ENCODE measurements around the gene CLIC3. TPM values are rescaled to one million over a fixed set of nuclear protein-coding genes. Genes with fewer than 3 reads are reported as not detected.

The CLIC3 gene, protein sequence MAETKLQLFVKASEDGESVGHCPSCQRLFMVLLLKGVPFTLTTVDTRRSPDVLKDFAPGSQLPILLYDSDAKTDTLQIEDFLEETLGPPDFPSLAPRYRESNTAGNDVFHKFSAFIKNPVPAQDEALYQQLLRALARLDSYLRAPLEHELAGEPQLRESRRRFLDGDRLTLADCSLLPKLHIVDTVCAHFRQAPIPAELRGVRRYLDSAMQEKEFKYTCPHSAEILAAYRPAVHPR
- total RNA-seq: 328 and 397 TPM in 2 replicates

DNA sequence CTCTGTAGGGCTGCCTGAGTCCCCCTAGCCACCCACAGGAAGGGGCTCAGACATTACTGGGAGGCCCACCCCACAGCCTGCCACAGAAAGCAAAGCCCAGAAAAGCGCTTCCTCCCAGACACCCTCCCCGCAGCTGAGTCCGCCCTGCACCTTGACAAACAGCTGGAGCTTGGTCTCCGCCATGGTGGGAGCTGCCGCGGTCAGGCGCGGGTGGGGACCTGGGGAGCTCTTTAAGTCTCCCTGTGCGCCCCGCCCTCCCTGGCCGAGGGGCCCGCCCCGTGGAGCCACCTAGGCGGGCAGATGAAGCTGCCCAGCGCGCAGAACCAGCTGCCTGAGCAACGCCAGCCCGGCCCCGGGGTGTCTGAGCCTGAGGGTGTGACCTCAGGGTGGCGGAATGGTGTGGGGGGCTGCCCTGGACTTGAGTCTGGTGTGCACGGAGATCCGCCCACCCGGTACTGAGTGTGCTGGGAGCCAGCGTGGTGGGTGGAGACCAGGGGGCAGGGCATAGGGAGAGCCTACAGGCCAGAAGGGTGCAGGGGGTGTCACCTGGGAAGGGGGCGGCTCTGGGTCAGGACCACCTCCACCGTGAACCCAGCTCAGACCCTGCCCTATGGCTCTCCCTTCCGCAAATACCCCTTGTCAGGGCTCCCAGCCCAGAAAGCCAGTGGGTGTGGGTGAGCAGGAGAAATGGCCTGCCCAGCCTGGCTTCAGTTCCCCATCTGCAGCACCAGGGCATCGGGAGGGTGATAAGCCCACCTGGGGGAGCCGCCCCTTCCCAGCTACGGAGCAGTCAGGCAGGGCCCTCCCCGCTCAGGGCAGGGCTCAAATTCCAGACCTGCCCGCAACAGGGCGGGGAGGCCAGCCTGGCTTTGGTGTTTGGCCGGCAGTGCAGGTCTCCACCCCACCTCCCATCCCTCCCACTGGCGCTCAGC lies at the start of gene CLIC3:
TSS of gene CLIC3 (minus strand) at position 208 of the 932 bp plus-strand sequence. CDS start at position 183, 25 bp downstream.

DNA sequence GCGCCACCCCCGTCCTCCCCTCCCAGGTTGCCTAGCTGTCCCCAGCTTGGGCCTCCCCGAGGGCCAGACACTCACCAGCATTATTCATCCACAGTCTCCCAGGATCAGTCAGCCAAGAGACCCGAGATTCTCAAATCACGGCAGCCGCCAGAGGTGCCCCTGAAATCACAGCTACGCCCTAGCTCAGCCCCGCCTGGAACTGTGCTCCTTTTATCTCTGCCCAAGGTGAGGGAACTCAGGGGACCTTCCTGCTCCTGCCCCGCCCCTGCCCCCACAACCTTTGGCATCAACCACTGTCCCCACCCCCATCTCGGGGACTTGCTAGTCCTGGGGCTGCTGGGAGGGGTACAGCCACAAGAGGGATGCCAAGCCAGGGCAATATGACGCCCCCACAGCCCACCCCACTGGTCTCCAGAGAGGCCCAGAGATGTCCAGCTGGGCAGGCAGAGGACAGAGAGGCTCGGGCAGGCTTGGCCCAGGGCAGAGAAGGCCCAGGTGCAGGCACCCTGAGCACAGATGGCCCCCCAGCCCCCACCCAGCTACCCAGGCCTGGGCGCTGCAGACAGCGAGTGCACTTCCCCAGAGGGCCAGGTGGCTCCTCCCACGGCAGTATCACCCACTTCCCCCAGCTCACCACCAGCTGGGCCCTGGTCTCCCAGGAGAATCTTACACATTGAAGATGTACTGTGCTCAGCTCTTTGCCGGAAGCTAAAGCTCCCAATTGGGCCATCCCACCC lies 35.7 kb upstream of the CLIC3 start, which contains the start of gene FUT7:
TSS of gene FUT7 (minus strand) at position 185 of the 737 bp plus-strand sequence. CDS start at position 88, 97 bp downstream.

DNA sequence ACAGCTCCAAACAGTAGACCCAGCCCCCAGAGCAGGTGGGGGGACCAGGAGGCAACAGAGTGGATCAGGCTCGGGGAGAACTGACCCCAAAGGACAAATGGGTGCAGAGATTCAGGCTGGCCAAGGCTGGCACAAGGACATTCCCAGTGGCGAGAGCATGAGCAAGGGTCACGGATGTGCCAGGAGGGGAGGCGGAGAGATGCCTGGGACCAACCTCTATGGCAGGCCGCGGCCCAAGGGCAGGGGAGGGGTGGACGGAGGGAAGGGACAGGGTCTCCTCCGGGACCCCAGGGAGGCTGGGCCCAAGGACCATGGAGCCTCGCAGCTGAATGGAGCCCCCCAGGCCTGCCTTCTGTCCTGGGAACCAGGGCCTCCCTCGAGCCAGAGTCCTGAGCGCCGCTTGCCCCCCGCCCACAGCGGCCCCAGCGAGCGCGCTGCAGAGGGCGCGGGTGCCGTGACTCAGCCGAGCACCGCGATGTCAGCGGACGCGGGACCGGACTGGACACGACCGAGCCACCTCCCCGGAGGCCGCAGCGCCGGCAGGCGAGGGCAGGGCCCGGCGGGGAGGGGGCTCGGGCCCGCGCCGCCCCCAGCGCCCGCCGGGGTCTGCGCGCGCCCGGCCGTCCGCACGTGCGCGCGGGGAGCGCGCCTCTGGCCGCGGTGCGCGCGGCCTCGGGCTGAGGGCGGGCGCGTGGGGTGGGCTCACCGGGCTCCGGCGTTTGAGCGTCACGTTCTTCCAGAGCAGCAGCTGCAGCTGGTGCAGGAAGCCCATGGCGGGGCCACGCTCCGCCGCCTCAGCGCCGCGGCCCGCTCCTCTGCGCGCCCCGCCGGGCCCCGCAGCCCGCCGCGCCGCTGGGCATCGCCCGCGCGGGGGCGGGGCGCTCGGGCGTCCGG lies 31.2 kb upstream of the CLIC3 start, which contains the start of gene ABCA2:
TSS of gene ABCA2 (minus strand) at position 869 of the 894 bp plus-strand sequence. CDS start at position 772, 97 bp downstream.

DNA sequence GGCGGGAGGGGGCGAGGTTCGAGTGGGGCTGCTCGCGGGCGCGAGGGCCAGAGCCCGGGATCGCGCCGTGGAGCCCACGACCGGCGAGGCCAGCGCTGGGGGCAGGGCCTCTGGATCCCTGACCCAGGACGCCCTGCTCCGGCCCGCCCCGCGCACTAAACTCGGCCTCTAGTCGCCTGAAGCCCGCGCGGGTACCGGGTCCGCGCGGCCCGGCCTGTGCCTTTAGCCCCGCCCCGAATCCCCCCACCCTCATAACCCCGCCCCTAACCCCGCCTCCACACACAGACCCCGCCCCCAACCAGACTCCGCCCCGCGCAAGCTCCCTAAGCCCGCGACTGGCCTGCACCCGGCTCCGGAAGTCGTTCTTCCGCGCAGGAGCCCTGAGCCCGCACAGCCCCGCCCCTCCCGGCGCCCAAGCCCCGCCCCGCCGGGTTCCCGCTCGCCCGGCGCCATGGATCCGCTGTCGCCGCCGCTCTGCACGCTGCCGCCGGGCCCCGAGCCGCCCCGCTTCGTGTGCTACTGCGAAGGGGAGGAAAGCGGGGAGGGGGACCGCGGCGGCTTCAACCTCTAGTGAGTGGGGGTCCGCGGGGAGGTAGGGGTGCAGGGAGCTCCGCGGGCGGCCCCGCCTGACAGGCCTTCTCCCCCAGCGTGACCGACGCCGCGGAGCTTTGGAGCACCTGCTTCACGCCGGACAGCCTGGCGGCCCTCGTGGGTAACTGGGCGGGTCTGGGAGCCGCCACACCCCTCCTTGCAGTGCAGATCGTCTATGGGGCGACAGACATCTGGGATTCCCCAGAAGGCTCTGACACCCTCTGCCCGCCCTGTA lies 4.2 kb downstream of the CLIC3 start, which contains the start of gene PAXX:
TSS of gene PAXX (plus strand) at position 430 of the 826 bp plus-strand sequence. CDS start at position 452, 22 bp downstream.

DNA sequence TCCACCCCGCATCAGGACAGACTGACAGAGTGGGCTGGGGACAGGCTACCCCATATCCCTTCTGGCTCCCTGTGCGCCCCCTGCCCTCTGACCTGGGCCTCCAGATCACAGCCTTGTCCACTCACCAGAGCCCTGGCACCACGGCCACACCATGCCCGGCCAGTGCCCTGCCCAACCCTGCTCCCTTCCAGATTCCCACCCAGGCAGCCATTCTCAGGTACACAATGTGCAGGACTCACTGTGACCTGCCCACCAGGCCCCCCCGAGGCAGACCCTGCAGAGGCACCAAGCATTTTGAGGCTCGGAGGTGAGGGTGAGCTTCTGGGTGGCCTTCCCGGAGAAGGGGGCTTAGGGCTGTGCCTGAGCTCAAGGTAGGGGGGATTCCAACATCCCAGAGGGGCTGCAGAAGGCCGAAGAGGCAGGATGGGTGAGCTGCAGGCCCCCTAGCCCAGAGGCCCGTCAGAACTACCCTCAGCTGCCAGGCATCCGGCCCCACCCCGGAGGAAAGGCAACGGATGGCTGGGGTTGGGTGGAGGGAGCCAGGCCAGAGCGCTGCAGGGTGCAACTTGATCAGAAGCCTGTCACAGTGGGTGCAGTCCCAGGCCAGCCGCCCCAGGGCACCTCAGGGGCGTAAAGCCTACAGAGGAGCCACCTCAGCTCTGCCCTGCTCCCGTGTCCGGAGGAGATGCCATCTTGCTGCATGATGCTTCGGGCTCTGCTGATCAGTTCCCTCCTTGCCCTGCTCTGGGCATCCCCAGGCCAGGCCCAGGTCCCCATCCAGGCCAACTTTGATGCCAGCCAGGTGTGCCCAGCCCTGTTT lies 13.9 kb downstream of the CLIC3 start, which contains the start of gene LCNL1:
TSS of gene LCNL1 (plus strand) at position 762 of the 820 bp plus-strand sequence. CDS start 594 bp downstream, outside the sequence.

DNA sequence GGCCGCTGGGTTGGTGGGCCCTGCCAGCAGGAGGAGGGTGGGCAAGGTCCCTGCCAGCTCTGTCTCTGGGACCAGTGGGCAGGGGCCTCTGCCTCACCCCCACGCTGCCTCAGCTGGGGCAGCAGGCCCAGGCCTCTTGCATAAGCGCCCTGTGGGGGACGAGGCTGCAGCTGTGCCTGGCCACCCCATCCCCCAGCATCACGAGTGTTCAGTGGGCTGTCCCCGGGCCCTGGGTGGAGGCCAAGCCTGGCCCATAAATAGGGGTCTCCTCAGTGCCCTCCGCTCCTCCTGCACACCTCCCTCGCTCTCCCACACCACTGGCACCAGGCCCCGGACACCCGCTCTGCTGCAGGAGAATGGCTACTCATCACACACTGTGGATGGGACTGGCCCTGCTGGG lies 19.1 kb downstream of the CLIC3 start, which contains the start of gene PTGDS:
TSS of gene PTGDS (plus strand) at position 282 of the 400 bp plus-strand sequence. CDS start at position 357, 75 bp downstream.

DNA sequence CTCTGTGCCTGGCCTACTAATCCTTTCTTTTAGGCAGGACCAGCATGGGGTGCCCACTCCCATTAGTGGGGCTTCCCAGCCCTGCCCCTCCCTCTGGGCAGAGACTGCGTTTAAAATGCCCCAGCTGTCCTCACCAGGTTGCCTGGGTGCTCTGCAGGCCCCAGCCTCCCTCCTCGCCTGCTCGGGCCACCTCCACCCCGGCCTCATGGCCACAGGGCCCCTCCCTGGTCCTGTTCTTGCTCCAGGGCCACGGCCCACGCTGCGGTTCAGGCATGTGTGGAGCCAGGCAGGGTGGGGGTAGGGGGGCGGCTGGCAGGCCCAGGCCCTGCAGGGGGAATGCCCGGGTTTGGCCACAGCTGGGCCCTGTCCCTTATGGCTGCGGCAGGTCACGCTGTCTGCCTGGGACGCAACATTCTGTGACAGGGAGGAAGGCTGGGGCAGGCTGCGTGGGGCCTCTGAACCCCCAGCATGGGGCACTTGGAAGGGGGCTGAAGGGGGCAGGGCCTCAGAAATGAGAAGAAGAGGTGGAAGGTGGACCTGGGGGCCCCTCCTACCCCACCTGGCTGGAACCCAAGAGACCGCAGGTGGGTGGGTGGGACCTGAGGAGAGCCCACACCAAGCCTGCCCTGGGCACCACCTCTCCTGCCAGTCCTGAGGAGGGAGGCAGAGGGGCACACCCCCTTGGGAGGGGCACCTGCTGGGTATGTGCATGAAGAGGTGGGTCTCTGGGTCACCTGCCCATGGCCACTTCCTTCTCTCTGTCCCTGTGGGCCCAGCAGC lies 44.6 kb downstream of the CLIC3 start, which contains the start of gene LCN12:
TSS of gene LCN12 (plus strand) at position 733 of the 780 bp plus-strand sequence. CDS start 55 bp downstream, outside the sequence.

Other genes with a start within 250 kb of the CLIC3 start
- gene LCN6, start 248.0 kb downstream of the CLIC3 start, total RNA-seq: not detected in 2 replicates
- not detected in 2 replicates for gene LCN8, start 238.3 kb downstream of the CLIC3 start, total RNA-seq
- not detected in 2 replicates for gene LCN15, start 232.1 kb downstream of the CLIC3 start, total RNA-seq
- 52.9 and 53.0 TPM in 2 replicates for gene TMEM141, start 205.2 kb downstream of the CLIC3 start, total RNA-seq
- 0.33 and 0.39 TPM in 2 replicates for gene CCDC183, start 200.2 kb downstream of the CLIC3 start, total RNA-seq
- 47.9 and 75.5 TPM in 2 replicates for gene RABL6, start 188.6 kb downstream of the CLIC3 start, total RNA-seq
- 0.76 and 1.2 TPM in 2 replicates for gene AJM1, start 154.1 kb downstream of the CLIC3 start, total RNA-seq
- 100 and 144 TPM in 2 replicates for gene PHPT1, start 147.2 kb downstream of the CLIC3 start, total RNA-seq
- gene MAMDC4, start 144.2 kb downstream of the CLIC3 start, total RNA-seq: 3.0 and 3.5 TPM in 2 replicates
- gene EDF1, start 130.3 kb downstream of the CLIC3 start, total RNA-seq: 175 and 192 TPM in 2 replicates
- 8.4 and 13.7 TPM in 2 replicates for gene TRAF2, start 110.1 kb downstream of the CLIC3 start, total RNA-seq
- gene FBXW5, start 51.8 kb downstream of the CLIC3 start, total RNA-seq: 112 and 219 TPM in 2 replicates
- 0.98 and 3.9 TPM in 2 replicates for gene C8G, start 51.3 kb downstream of the CLIC3 start, total RNA-seq
- 1.1 TPM in 1 of 2 replicates, not detected in the other for gene LCN12, start 44.3 kb downstream of the CLIC3 start, total RNA-seq
- gene PTGDS, start 19.1 kb downstream of the CLIC3 start, total RNA-seq: 0.76 and 2.0 TPM in 2 replicates
- gene LCNL1, start 13.6 kb downstream of the CLIC3 start, total RNA-seq: not detected in 2 replicates
- 11.0 and 16.8 TPM in 2 replicates for gene PAXX, start 4.1 kb downstream of the CLIC3 start, total RNA-seq
- 11.6 and 15.3 TPM in 2 replicates for gene ABCA2, start 31.7 kb upstream of the CLIC3 start, total RNA-seq
- not detected in 2 replicates for gene FUT7, start 35.5 kb upstream of the CLIC3 start, total RNA-seq
- under 0.01 and 0.22 TPM in 2 replicates for gene NPDC1, start 49.6 kb upstream of the CLIC3 start, total RNA-seq
- 0.11 TPM in 1 of 2 replicates, not detected in the other for gene ENTPD2, start 57.5 kb upstream of the CLIC3 start, total RNA-seq
- 2.4 and 5.4 TPM in 2 replicates for gene SAPCD2, start 74.0 kb upstream of the CLIC3 start, total RNA-seq
- gene UAP1L1, start 80.9 kb upstream of the CLIC3 start, total RNA-seq: 12.6 and 15.5 TPM in 2 replicates
- gene MAN1B1, start 90.4 kb upstream of the CLIC3 start, total RNA-seq: 70.3 and 93.4 TPM in 2 replicates
- gene DPP7, start 118.2 kb upstream of the CLIC3 start, total RNA-seq: 52.1 and 108 TPM in 2 replicates
- gene GRIN1, start 142.6 kb upstream of the CLIC3 start, total RNA-seq: under 0.01 TPM in 1 of 2 replicates, not detected in the other
- not detected in 2 replicates for gene LRRC26, start 173.5 kb upstream of the CLIC3 start, total RNA-seq
- not detected in 2 replicates for gene TMEM210, start 175.5 kb upstream of the CLIC3 start, total RNA-seq
- 28.3 and 48.3 TPM in 2 replicates for gene ANAPC2, start 192.0 kb upstream of the CLIC3 start, total RNA-seq
- 72.2 and 73.2 TPM in 2 replicates for gene SSNA1, start 192.1 kb upstream of the CLIC3 start, total RNA-seq
- gene TPRN, start 204.2 kb upstream of the CLIC3 start, total RNA-seq: 8.4 and 12.2 TPM in 2 replicates
- gene TMEM203, start 209.1 kb upstream of the CLIC3 start, total RNA-seq: 34.5 and 35.0 TPM in 2 replicates
- gene NDOR1, start 209.1 kb upstream of the CLIC3 start, total RNA-seq: 7.3 and 7.9 TPM in 2 replicates
- under 0.01 TPM in 1 of 2 replicates, not detected in the other for gene RNF208, start 225.7 kb upstream of the CLIC3 start, total RNA-seq
- gene CYSRT1, start 228.6 kb upstream of the CLIC3 start, total RNA-seq: 0.39 and 1.1 TPM in 2 replicates
- 0.76 and 2.0 TPM in 2 replicates for gene RNF224, start 230.9 kb upstream of the CLIC3 start, total RNA-seq
- 0.11 and 0.39 TPM in 2 replicates for gene SLC34A3, start 234.3 kb upstream of the CLIC3 start, total RNA-seq
- gene TUBB4B, start 244.7 kb upstream of the CLIC3 start, total RNA-seq: 76.2 and 226 TPM in 2 replicates